ENCODE measurements around the gene CCL21. TPM values are rescaled to one million over a fixed set of nuclear protein-coding genes. Genes with fewer than 3 reads are reported as not detected.

Gene CCL21
- total RNA-seq, 1 experiment from 2014 or later = not detected

- ChIA-PET CTCF (no interaction called here), POLR2A (no interaction called here)
- H3K9me3 Mint-ChIP-seq (ENCODE audit: unreplicated experiment) = no peaks in the 10 kb centered on the region
- BruUV-seq (replicated peaks) = no TSS peak
- no peaks in the 10 kb centered on the region for H3K36me3 Mint-ChIP-seq (ENCODE audit: insufficient read depth, unreplicated experiment)
- Histone ChIP-seq H3K27me3 (replicated peaks; ENCODE audit: control insufficient read depth, insufficient read depth, low read length) (no peaks in the 10 kb centered on the region), H3K36me3 (ENCODE audit: control insufficient read depth, insufficient read depth, low read length) (no peaks in the 10 kb centered on the region), H3K9me3 (no peaks in the 10 kb centered on the region), H3K4me1 (peaks cover 4% of the 10 kb centered on the region; the same call in 1 of the 2 replicates), H3K4me3 (ENCODE audit: low read depth, low read length) (no peak overlapping the region)
- no peak for TF ChIP-seq CTCF (IDR thresholded peaks at IDR 0.05; ENCODE audit: insufficient read depth in 1 of 2, low read depth in 1 of 2, low read length in 1 of 2, severe bottlenecking in 1 of 2, unreplicated experiment in 1 of 2)
- H3K27ac Mint-ChIP-seq (ENCODE audit: unreplicated experiment) = no peak overlapping the region
- H3K27me3 Mint-ChIP-seq (ENCODE audit: insufficient read depth, unreplicated experiment) = peaks cover 3% of the 10 kb centered on the region
- H3K4me3 Mint-ChIP-seq (ENCODE audit: unreplicated experiment) = no peak overlapping the region
- peaks cover 6% of the 10 kb centered on the region for H3K4me1 Mint-ChIP-seq (ENCODE audit: low read depth, unreplicated experiment)
- intact Hi-C loops (cut with micrococcal nuclease; ENCODE audit: unreplicated experiment) = no loop called here
- DNase-seq = no peak
Observed at GRCh38 chr9:34689116-34689470, 20.8 kb downstream of the CCL21 start.

- Mint-ChIP-seq H3K27me3 (ENCODE audit: insufficient read depth, unreplicated experiment) (peaks cover 3% of the 10 kb centered on the region), H3K36me3 (ENCODE audit: insufficient read depth, unreplicated experiment) (no peaks in the 10 kb centered on the region), H3K4me1 (ENCODE audit: low read depth, unreplicated experiment) (peaks cover 6% of the 10 kb centered on the region), H3K4me3 (ENCODE audit: unreplicated experiment) (no peak overlapping the region), H3K9me3 (ENCODE audit: unreplicated experiment) (no peaks in the 10 kb centered on the region), H3K27ac (ENCODE audit: unreplicated experiment) (no peak overlapping the region)
- CTCF ChIA-PET = no interaction called here
- no peaks in the 10 kb centered on the region for H3K36me3 ChIP-seq (ENCODE audit: control insufficient read depth, insufficient read depth, low read length)
- TF ChIP-seq CTCF (IDR thresholded peaks at IDR 0.05; ENCODE audit: insufficient read depth in 1 of 2, low read depth in 1 of 2, low read length in 1 of 2, severe bottlenecking in 1 of 2, unreplicated experiment in 1 of 2) = no peak
- H3K4me3 ChIP-seq (ENCODE audit: low read depth, low read length) = no peak overlapping the region
- BruUV-seq (replicated peaks) = no TSS peak
- no peaks in the 10 kb centered on the region for H3K27me3 ChIP-seq (replicated peaks; ENCODE audit: control insufficient read depth, insufficient read depth, low read length)
- intact Hi-C loops (cut with micrococcal nuclease; ENCODE audit: unreplicated experiment) = no loop called here
- H3K4me1 ChIP-seq = peaks cover 4% of the 10 kb centered on the region; the same call in 1 of the 2 replicates
- POLR2A ChIA-PET = no interaction called here
- no peak for DNase-seq
- no peaks in the 10 kb centered on the region for H3K9me3 ChIP-seq
Observed at GRCh38 chr9:34688329-34689115, 21.4 kb downstream of the CCL21 start.

GRCh38 chr9:34687276-34688030 is 22.5 kb downstream of the CCL21 start:
- no peaks in the 10 kb centered on the region for H3K9me3 Mint-ChIP-seq (ENCODE audit: unreplicated experiment)
- H3K27me3 Mint-ChIP-seq (ENCODE audit: insufficient read depth, unreplicated experiment) = no peaks in the 10 kb centered on the region
- no peak overlapping the region for H3K27ac Mint-ChIP-seq (ENCODE audit: unreplicated experiment)
- peaks cover 4% of the 10 kb centered on the region; the same call in 1 of the 2 replicates for H3K4me1 ChIP-seq
- CTCF ChIA-PET = interaction anchor here (0.8 kb wide), 1 partner anchor 14 kb away, joined by 3 read pairs; no protein-coding TSS in a partner anchor
- peaks cover 6% of the 10 kb centered on the region for H3K4me1 Mint-ChIP-seq (ENCODE audit: low read depth, unreplicated experiment)
- no peak for TF ChIP-seq CTCF (IDR thresholded peaks at IDR 0.05; ENCODE audit: insufficient read depth in 1 of 2, low read depth in 1 of 2, low read length in 1 of 2, severe bottlenecking in 1 of 2, unreplicated experiment in 1 of 2)
- no peak overlapping the region for H3K4me3 Mint-ChIP-seq (ENCODE audit: unreplicated experiment)
- intact Hi-C loops (cut with micrococcal nuclease; ENCODE audit: unreplicated experiment) = no loop called here
- no peaks in the 10 kb centered on the region for H3K27me3 ChIP-seq (replicated peaks; ENCODE audit: control insufficient read depth, insufficient read depth, low read length)
- no peak for DNase-seq
- no peaks in the 10 kb centered on the region for H3K36me3 Mint-ChIP-seq (ENCODE audit: insufficient read depth, unreplicated experiment)
- POLR2A ChIA-PET = no interaction called here
- no peaks in the 10 kb centered on the region for H3K36me3 ChIP-seq (ENCODE audit: control insufficient read depth, insufficient read depth, low read length)
- no peaks in the 10 kb centered on the region for H3K9me3 ChIP-seq
- BruUV-seq (replicated peaks) = no TSS peak
- no peak overlapping the region for H3K4me3 ChIP-seq (ENCODE audit: low read depth, low read length)
